Stimulated activated CD8-positive, alpha-beta memory T cell treated with anti-CD3 and anti-CD28 coated beads, Interleukin-4, amount 100 ng/mL, for 48 hours (primary cell): ENCODE data around the gene MCOLN2.

Experiments used
- DNase-seq: peaks from one replicate; pipeline ENCODE4 v3.0.0-alpha.2; 2020

Gene MCOLN2

GRCh38 chr1:84982395-84982794, 14.5 kb downstream of the MCOLN2 start:
- no peak for DNase-seq

- no peak for DNase-seq
Measured at GRCh38 chr1:84975035-84975434, 21.9 kb downstream of the MCOLN2 start.

DNA sequence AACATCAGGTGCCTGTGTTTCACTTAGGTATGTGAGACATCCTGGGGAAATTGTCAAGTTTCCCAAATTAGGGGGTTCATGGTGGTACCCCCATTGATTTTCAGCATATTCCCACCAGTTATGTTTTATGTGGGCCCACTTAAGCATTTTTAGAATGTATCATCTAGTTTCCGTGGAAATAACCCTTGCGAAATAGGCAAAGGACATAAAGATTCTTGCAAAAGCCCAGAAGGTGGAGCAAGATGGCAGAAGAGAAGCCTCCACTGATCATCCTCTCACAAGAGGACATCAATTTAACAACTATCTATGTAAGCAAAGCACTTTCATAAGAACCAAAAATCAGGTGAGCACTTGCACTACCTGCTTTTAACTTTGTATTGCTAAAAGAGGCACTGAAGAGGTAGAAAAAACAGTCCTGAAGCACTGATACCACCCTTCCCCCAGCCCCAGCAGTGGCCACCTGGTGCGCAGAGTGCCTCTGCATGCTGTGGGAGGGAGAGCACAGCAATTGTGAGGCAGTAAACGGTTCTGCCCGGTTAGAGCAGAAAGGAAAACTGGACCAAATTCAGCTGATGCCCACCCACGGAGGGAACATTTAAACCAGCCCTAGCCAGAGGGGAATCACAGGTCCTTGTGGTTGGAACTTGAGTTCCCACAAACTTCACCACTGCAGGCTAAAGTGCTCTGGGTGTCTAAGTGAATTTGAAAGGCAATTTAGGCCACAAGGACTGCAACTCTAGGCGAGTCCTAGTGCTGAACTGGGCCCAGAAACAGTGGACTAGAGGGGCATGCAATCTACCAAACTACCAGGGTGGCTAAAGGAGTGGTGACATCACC, 23.2 kb downstream of the MCOLN2 start:
- DNase-seq: no peak

DNA sequence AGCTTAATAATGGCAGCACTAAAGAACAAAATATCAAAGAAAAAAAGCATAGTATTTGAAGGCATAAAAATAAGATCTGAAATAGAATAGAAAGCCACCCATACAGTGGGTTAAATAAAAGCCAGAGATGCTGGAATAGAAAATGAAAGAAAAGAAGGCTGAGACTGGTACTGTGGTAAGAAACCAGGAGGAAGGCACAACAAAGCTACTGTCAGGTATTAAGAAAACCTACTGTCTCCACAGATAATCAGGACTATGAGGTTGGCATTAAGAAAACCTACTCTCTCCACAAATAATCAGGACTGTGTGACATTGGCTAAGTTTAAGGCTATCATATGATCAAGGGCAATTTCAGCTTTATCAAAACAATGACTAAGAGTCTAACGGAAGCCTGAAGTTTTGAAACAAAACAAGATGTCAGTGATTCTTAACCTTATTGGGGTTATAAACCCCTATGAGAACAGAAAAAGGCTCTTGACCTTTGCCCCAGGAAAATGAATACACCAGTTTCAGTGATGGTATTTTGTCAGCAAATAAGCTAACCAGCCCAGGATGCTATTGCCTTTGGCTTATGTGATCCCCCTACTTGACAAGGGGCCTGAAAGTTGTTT, 24.4 kb downstream of the MCOLN2 start:
- no peak for DNase-seq

DNA sequence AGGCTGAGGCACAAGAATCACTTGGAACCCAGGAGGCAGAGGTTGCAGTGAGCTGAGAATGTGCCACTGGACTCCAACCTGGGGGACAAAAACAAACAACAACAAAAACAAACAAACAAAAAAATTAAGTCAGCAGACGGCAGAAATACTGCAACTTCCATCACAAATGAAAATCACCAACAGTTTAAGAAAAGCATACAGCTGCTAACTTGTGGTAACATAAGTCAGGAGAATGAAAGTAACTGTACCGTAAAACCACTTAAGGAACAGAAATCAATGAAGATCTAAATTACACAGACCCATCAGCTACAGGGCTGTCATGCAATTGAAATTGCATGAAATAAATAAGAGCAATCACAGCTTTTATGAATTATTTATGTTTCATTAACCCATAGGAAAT, 25.0 kb downstream of the MCOLN2 start:
- no peak for DNase-seq

DNA sequence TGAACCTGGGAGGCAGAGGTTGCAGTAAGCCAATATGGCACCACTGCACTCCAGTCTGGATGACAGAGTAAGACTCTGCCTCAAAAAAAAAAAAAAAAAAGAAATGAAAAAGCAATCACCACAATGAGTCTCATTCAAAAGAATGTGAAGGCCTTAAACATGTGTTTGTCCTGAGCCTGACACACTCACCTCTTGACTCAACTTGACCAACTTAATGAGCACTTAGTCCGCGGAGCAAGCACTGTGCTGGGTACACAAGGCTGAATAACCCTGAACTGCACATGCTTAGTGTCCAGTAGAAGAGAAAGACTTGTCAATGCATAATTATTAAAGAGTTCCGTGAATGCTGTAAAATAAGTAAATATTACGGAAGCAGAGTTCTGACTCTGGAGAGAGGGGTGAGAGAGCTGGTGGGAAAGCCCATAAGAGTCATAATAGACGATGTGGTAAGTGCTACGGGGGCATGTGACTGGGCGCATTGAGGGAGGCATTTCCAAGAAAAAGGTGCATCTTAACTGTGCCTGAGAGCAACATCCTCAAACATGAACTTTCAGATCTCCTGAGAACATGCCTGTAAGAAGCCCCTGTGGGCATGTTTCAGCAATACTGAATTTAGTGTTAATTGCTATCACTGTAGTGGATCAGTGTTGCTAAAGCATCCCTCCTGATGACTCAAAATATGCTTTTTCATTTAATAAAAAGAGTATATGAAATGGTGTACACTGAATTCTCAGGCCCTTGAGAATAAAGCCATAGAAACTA, 27.2 kb downstream of the MCOLN2 start:
- DNase-seq: peak; percentile 64

DNA sequence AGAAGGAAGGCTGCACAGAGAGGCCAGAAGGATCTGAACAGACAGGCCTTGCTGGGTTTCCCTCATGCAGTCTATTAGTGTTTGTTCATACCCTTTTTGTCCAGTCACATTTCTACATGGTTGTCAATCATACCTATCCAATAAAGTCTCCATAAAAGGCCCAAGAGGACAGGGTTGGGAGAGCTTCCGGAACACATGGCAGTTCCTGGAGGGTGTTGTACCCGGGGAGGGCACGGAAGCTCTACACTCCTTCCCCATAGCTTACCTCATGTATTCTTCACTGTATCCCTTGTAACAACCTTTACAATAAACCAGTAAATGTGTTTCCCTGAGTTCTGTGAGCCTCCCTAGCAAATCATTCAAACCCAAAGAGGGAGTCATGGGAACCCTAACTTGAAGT, 28.0 kb downstream of the MCOLN2 start:
- no peak for DNase-seq

GRCh38 chr1:84968101-84968500, 28.8 kb downstream of the MCOLN2 start:
- no peak for DNase-seq

- DNase-seq: no peak
Measured at GRCh38 chr1:84967666-84968065, 29.2 kb downstream of the MCOLN2 start.

GRCh38 chr1:84963021-84963420, 33.9 kb downstream of the MCOLN2 start:
- DNase-seq: no peak

GRCh38 chr1:84961316-84961715, 35.6 kb downstream of the MCOLN2 start:
- DNase-seq: no peak

DNA sequence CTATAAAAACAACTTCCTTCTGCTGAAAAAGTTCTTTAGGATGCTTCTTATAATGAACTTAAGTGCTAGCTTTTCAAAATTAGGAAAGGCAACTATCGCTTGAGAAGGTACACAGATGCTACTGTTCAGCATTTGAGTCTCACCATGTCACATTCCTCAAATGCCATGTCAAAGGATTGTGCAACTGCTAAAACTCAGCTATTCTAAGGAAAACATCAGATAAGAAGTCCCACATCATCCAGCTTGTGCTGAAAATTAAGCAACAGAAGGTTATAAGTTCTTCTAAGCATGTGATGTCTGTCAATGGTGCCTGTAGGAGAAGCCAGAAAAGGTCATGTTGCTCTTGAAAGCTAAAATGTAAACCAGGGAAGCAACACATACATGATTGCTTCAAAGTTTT, 36.5 kb downstream of the MCOLN2 start:
- no peak for DNase-seq

- DNase-seq: peak; percentile 62
Measured at GRCh38 chr1:84959294-84959693, 37.6 kb downstream of the MCOLN2 start.

DNA sequence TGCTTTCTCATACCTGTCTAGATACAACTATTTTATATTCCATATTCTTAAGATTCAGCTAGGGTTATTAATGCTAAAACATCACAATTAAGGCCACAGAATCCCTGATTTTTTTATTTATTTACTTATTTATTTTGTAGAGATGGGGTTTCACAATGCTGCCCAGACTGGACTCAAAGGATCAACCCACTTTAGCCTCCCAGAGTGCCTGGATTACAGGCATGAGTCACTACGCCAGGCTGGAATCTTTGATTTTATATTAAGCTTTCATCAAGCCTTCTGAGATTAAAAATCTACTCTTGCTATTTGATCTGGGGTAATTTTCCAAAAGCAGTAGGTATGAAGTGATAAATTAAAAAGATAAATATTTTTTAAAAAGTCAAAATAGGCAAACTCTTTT, 38.9 kb downstream of the MCOLN2 start:
- no peak for DNase-seq

DNA sequence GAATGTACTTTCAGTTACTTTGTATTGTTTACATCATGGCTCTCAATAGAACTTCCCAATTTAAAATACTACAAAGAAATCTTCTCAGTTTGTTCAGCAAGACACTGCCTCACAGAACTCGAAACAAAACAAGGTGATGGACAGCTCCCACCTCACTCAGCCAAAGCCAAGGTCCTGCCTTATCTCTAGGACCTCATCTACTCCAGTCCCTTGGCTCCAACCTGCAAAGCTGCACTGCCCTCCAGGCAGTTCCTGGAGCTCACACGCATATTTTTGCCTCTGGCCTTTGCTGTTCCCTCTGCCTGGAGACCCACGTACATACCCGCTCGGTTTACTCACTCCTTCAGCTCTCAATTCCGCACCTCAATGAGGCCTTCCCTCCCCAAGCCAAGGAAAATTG, 40.3 kb downstream of the MCOLN2 start:
- no peak for DNase-seq

DNA sequence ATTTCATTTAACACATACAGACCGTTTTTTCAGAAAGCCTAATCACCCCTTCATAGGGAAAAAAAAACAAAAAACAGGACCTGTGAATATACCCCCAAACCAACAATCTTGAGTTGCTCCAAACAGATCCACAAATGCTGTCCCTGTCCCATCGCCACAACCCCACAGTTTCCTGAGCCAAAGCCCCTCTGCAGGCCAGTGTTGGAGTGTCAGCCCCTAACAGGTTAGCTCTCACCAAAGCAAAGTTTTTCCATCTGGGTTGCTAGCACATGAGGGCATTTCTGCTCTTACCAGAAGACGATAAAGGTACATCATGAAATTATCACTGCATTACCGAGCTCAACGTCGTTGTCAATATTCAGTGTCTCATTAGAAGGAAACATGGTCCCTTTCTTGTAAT, 40.8 kb downstream of the MCOLN2 start:
- DNase-seq: no peak

GRCh38 chr1:84949664-84950063, 47.2 kb downstream of the MCOLN2 start:
- no peak for DNase-seq

DNA sequence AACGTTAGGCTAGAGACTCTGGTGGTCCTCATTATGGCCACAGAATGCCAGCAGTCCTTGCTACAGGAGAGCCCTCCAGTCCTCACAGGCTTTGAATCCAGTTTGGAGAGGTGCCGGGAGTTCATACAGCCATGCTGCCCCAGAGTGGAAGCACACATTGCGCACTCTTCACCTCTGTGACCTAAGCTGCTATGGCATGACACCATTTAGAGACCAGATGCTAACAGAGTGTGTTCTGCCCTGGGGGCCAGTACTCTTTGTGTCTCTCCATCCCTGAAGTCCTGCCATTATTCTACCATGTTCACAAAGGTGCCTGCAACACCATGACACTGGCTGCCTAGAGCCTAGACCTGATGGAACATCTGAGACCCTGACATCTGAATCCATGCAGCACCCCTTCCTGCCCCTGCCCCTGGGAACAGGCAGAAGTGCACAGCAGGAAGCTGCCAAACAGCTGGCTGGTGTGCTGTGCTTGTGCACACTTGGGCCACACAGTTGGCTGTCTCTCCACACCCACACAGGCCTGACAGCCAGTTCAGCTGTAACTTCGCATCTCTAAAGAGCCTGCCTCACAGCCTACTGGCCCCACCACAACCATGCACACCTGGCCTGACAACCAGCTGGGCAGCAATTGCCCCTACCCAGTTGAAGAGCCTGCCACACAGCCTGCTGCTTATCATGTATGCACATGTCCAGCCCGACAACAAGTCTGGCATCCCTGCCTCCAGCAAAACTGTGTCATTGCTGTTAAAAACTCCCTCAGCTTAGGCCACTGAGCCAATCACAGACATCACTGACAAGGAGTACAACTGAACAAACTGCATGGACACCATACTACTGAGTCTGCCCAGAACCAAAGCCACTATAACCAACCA, 49.1 kb downstream of the MCOLN2 start:
- no peak for DNase-seq

DNA sequence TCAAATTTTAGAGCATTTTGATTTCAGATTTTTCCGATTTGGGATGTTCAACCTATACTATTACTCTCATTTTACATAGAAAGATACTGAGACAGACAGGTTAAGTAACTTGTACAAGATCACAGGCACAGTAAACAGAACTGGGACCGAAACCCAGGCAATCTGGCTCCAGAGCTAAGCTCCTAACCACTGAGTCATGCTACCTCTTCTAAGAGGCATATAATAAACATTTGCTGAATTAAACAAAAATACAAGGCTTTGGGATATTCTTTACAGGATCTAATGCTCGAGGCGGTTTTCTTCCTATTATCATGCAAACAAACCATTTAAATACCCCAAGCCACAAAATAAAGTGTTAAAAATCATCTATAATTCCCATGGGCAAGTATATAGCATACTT, 50.3 kb downstream of the MCOLN2 start:
- no peak for DNase-seq

- peak; percentile 62 for DNase-seq
Measured at GRCh38 chr1:84944767-84945486, 52.0 kb downstream of the MCOLN2 start.

- no peak for DNase-seq
Measured at GRCh38 chr1:84941843-84942242, 55.1 kb downstream of the MCOLN2 start.

GRCh38 chr1:84940481-84940880, 56.4 kb downstream of the MCOLN2 start:
- no peak for DNase-seq
